Trophoblast cell (in vitro differentiated cells and primary cell): Measurements from ENCODE around the gene MYD88.
"Not testable (repeated sequence)": the region's sequence is repeated elsewhere in the genome, so short reads cannot be mapped to it uniquely, and the experiment has no call there.

Experiments
- DNase-seq, 2 donors: peaks; one replicate each; pipeline ENCODE4 v3.0.0-alpha.2; 2016
- H2AFZ ChIP-seq: 2 replicates; pipeline ENCODE4 v1.6.1; 2013; ENCODE audit warnings: low read length, moderate library complexity, mild to moderate bottlenecking; ENCODE audit not compliant: insufficient read depth, poor library complexity
- H2AK5ac ChIP-seq: 2 replicates; pipeline ENCODE4 v1.6.1; 2013; ENCODE audit warnings: mild to moderate bottlenecking, low read length
- H2BK120ac ChIP-seq: 2 replicates; pipeline ENCODE4 v1.6.1; 2013; ENCODE audit warnings: low read length, mild to moderate bottlenecking, moderate library complexity; ENCODE audit not compliant: insufficient read depth, poor library complexity
- H2BK12ac ChIP-seq: 2 replicates; pipeline ENCODE4 v1.6.1; 2013; ENCODE audit warnings: mild to moderate bottlenecking, low read length, moderate library complexity
- H2BK5ac ChIP-seq: 2 replicates; pipeline ENCODE4 v1.6.1; 2013; ENCODE audit warnings: low read length, low read depth, moderate library complexity, mild to moderate bottlenecking; ENCODE audit not compliant: poor library complexity
- H3K14ac ChIP-seq: 2 replicates; pipeline ENCODE4 v1.6.1; 2013; ENCODE audit warnings: mild to moderate bottlenecking, low read length
- H3K18ac ChIP-seq: 2 replicates; pipeline ENCODE4 v1.6.1; 2013; ENCODE audit warnings: mild to moderate bottlenecking, low read length
- H3K23ac ChIP-seq: 2 replicates; pipeline ENCODE4 v1.6.1; 2013; ENCODE audit warnings: low read length
- H3K27ac ChIP-seq: 2 replicates; pipeline ENCODE4 v1.5.1; 2013; ENCODE audit warnings: low read depth, mild to moderate bottlenecking, inconsistent platforms, low read length, moderate library complexity
- H3K27me3 ChIP-seq: 2 replicates; pipeline ENCODE4 v1.6.1; 2013; ENCODE audit warnings: inconsistent platforms, mild to moderate bottlenecking, low read length, moderate library complexity; ENCODE audit not compliant: insufficient read depth
- H3K36me3 ChIP-seq, 2 experiments: 1 replicate in 1 of 2; 2 replicates in 1 of 2; pipeline ENCODE4 v1.6.1; 2013; ENCODE audit warnings: low read length in 2 of 2, mild to moderate bottlenecking in 2 of 2, moderate library complexity in 1 of 2; ENCODE audit not compliant: insufficient read depth in 2 of 2, control insufficient read depth in 1 of 2
- H3K4ac ChIP-seq: 2 replicates; pipeline ENCODE4 v1.6.1; 2013; ENCODE audit warnings: low read depth, mild to moderate bottlenecking, low read length, moderate library complexity
- H3K4me1 ChIP-seq, 2 experiments: 1 replicate in 1 of 2; 2 replicates in 1 of 2; pipeline ENCODE4 v1.6.1; 2013; ENCODE audit warnings: low read length in 2 of 2, mild to moderate bottlenecking in 2 of 2, moderate library complexity in 1 of 2; ENCODE audit not compliant: insufficient read depth in 2 of 2, control insufficient read depth in 1 of 2
- H3K4me2 ChIP-seq: 2 replicates; pipeline ENCODE4 v1.6.1; 2013; ENCODE audit warnings: inconsistent platforms, mild to moderate bottlenecking, low read length, moderate library complexity
- H3K4me3 ChIP-seq: 2 replicates; pipeline ENCODE4 v1.5.1; 2013; ENCODE audit warnings: mild to moderate bottlenecking, low read depth, low read length, inconsistent platforms
- H3K79me1 ChIP-seq: one replicate; pipeline ENCODE4 v1.6.1; 2013; ENCODE audit warnings: low read length
- H3K79me2 ChIP-seq: 2 replicates; pipeline ENCODE4 v1.6.1; 2013; ENCODE audit warnings: low read length, mild to moderate bottlenecking; ENCODE audit not compliant: control insufficient read depth, insufficient read depth, poor library complexity
- H3K9ac ChIP-seq: 2 replicates; pipeline ENCODE4 v1.6.1; 2013; ENCODE audit warnings: mild to moderate bottlenecking, low read length
- H3K9me3 ChIP-seq: 2 replicates; pipeline ENCODE4 v1.6.1; 2013; ENCODE audit warnings: low read depth, mild to moderate bottlenecking, control low read depth, inconsistent platforms, low read length; ENCODE audit not compliant: insufficient read depth
- H4K12ac ChIP-seq: 2 replicates; pipeline ENCODE4 v1.6.1; 2013; ENCODE audit warnings: low read depth, mild to moderate bottlenecking, low read length, moderate library complexity
- H4K8ac ChIP-seq: 2 replicates; pipeline ENCODE4 v1.6.1; 2013; ENCODE audit warnings: low read depth, mild to moderate bottlenecking, low read length, moderate library complexity
- H4K91ac ChIP-seq: one replicate; pipeline ENCODE4 v1.6.1; 2013; ENCODE audit warnings: low read depth, mild to moderate bottlenecking, low read length, moderate library complexity
- WGBS: extraction: QIAGEN DNeasy Blood & Tissue Kit; methylation state at CpG from one replicate; pipeline ENCODE4 v1.1.7; 2013; ENCODE audit warnings: missing lambda C conversion rate; ENCODE audit not compliant: insufficient read length, insufficient coverage; ENCODE audit errors: extremely low coverage; 5-methylcytosine and 5-hydroxymethylcytosine counted together

The MYD88 gene

DNA sequence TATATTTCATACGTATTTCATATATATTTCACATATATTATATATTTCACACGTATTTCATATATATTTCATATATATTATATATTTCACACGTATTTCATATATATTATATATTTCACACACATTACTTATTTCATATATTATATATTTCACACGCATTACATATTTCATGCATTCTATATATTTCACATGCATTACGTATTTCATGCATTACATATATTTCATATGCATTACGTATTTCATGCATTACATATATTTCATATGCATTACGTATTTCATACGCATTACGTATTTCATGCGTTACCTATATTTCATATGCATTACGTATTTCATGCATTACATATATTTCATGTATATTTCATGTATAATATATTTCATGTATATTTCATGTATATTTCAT, 22.2 kb downstream of the MYD88 start:
- WGBS, result no CpG with 5 or more reads among the region's 11 CpGs

DNA sequence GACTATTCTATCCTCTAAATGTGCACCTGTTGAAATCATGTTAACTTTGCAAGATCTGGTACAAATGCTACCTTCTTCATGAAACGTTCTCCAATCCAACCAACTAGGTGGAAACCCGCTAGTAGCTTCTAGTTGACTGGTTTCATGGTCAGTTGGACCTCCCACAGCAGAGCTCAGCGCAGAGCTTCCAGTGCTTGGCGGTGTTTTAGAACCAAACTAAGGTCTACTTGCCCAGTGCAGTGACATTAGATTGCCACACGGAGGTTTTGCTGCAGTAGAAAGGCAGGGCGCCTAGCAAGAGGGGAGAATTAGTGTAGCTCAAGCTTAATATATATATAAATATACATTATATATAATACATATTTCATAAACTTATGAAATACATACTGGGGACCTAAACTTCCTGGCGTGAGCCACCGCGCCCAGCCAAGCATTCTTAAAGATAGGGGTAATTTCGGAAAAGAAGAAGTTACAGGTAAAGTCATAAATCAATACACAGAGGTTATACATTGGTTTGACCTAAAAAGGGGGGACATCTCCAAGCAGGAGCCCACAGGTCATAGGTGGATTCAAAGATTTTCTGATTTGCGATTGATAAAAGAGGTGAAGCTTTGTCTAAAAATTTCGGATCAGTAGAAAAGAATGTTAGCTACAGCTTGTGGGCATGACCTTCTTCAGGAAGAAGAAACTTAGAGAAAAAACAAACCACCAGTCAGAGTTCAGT, 24.8 kb downstream of the MYD88 start:
- peaks cover 15% of the 10 kb centered on the region for H3K79me1 ChIP-seq
- no peak overlapping the region for H4K12ac ChIP-seq
- no peak overlapping the region for H3K23ac ChIP-seq
- no peak overlapping the region for H2AK5ac ChIP-seq
- no peak overlapping the region for H3K4me2 ChIP-seq
- H3K4me1 ChIP-seq, result peaks cover 0 to 4% of the 10 kb centered on the region in 2 experiments
- H2AFZ ChIP-seq, result no peak overlapping the region
- H2BK5ac ChIP-seq, result no peak overlapping the region
- DNase-seq, result peak in 1 of 2 donors; percentile 31
- no peak overlapping the region for H3K14ac ChIP-seq
- H4K91ac ChIP-seq, result no peak overlapping the region
- H3K9ac ChIP-seq, result no peak overlapping the region
- H3K9me3 ChIP-seq, result no peaks in the 10 kb centered on the region
- no peak overlapping the region for H3K18ac ChIP-seq
- no peak overlapping the region for H3K27ac ChIP-seq
- no peak overlapping the region for H2BK12ac ChIP-seq
- no peak overlapping the region for H4K8ac ChIP-seq
- H3K36me3 ChIP-seq, result no peaks in the 10 kb centered on the region
- WGBS, result no CpG with 5 or more reads among the region's 12 CpGs
- no peaks in the 10 kb centered on the region for H3K27me3 ChIP-seq
- H3K4me3 ChIP-seq, result no peak overlapping the region
- H2BK120ac ChIP-seq, result no peak overlapping the region
- no peak overlapping the region for H3K4ac ChIP-seq
- peaks cover 15% of the 10 kb centered on the region for H3K79me2 ChIP-seq

More for the DNA sequence above, 22.2 kb downstream of the MYD88 start:
- H2AK5ac ChIP-seq, H4K91ac ChIP-seq, H3K9me3 ChIP-seq, H3K36me3 ChIP-seq, H2BK120ac ChIP-seq, H3K4ac ChIP-seq, H2BK12ac ChIP-seq, H3K4me3 ChIP-seq, H3K27ac ChIP-seq, H3K27me3 ChIP-seq, H2AFZ ChIP-seq, H3K14ac ChIP-seq, H3K18ac ChIP-seq, H3K9ac ChIP-seq, DNase-seq, H3K4me2 ChIP-seq, H3K4me1 ChIP-seq, H3K79me2 ChIP-seq, H4K8ac ChIP-seq, H3K79me1 ChIP-seq, H3K23ac ChIP-seq, H2BK5ac ChIP-seq, H4K12ac ChIP-seq: not testable (repeated sequence)

GRCh38 chr3:38163841-38164642, 25.6 kb downstream of the MYD88 start:
- Histone ChIP-seq H4K8ac (peak overlapping the region; percentile 68), H2AFZ (no peak overlapping the region), H2AK5ac (no peak overlapping the region), H4K91ac (peak overlapping the region; percentile 84), H3K27ac (peak overlapping the region; percentile 28), H3K4ac (no peak overlapping the region), H3K79me2 (peaks cover 15% of the 10 kb centered on the region), H3K14ac (no peak overlapping the region), H3K4me3 (peak overlapping the region; percentile 80), H2BK12ac (no peak overlapping the region), H3K23ac (no peak overlapping the region), H3K9ac (no peak overlapping the region), H3K36me3 (no peaks in the 10 kb centered on the region), H4K12ac (peak overlapping the region; percentile 65), H2BK5ac (no peak overlapping the region), H3K4me1 (peaks cover 0 to 4% of the 10 kb centered on the region in 2 experiments), H3K9me3 (no peaks in the 10 kb centered on the region), H3K4me2 (peak overlapping the region; percentile 93), H3K79me1 (peaks cover 15% of the 10 kb centered on the region), H3K18ac (no peak overlapping the region), H3K27me3 (no peaks in the 10 kb centered on the region), H2BK120ac (no peak overlapping the region)
- no CpG with 5 or more reads among the region's 24 CpGs for WGBS
- no peak for DNase-seq

DNA sequence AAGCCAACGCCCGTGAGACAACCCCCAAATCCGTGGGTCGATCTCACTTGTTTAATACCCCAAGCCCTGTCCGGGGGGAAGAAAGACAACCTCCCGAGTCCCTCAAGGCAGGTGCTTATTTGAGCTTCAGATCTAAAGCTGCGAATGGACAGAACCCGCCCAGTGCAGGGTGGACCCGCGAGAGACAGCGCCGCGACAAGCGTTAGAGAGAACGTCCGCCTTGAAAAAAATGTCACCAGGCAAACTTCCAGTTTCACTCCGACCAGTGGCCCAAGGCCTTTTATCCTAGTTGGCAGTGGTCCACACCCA, 26.1 kb downstream of the MYD88 start:
- DNase-seq, result no peak
- H3K18ac ChIP-seq, result peak overlapping the region; percentile 18
- peak overlapping the region; percentile 84 for H3K9ac ChIP-seq
- peak overlapping the region; percentile 23 for H2BK120ac ChIP-seq
- peak overlapping the region; percentile 65 for H4K12ac ChIP-seq
- peak overlapping the region; percentile 68 for H2AFZ ChIP-seq
- H4K91ac ChIP-seq, result peak overlapping the region; percentile 84
- H3K9me3 ChIP-seq, result no peaks in the 10 kb centered on the region
- peak overlapping the region; percentile 11 for H3K4ac ChIP-seq
- H4K8ac ChIP-seq, result peak overlapping the region; percentile 68
- H3K79me1 ChIP-seq, result peaks cover 15% of the 10 kb centered on the region
- H3K4me1 ChIP-seq, result peaks cover 0 to 4% of the 10 kb centered on the region in 2 experiments
- peak overlapping the region; percentile 34 for H2BK5ac ChIP-seq
- H3K4me2 ChIP-seq, result peak overlapping the region; percentile 93
- no peak overlapping the region for H2AK5ac ChIP-seq
- peak overlapping the region; percentile 28 for H3K27ac ChIP-seq
- H3K36me3 ChIP-seq, result no peaks in the 10 kb centered on the region
- peaks cover 17% of the 10 kb centered on the region for H3K79me2 ChIP-seq
- no peak overlapping the region for H3K23ac ChIP-seq
- WGBS, result no CpG with 5 or more reads among the region's 17 CpGs
- H3K27me3 ChIP-seq, result no peaks in the 10 kb centered on the region
- peak overlapping the region; percentile 38 for H3K14ac ChIP-seq
- peak overlapping the region; percentile 80 for H3K4me3 ChIP-seq
- H2BK12ac ChIP-seq, result no peak overlapping the region
